ENCODE results near the gene DIAPH3.
A peak's percentile ranks its signal among the peaks of the same experiment; 100 is the strongest.

DIAPH3 gene

DNA sequence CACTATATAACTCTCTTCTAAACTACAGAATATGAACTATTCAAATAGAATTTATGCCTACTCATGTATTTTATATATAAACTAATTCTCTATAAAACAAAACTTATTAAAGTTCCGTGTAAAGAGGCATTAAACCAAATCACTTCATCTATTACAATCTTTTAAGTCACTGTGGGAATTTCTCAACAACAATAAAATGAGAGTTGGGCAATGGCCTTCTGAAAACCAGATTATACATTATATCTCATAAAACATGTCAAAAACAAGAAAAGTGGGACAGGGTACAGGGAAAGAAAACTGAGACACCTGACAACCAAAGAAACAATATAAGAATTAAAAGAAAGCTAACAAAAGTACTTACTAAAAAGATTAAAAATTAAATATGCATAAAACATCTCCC lies 145.2 kb downstream of the DIAPH3 start:
- DNase-seq, result no peak

DNA sequence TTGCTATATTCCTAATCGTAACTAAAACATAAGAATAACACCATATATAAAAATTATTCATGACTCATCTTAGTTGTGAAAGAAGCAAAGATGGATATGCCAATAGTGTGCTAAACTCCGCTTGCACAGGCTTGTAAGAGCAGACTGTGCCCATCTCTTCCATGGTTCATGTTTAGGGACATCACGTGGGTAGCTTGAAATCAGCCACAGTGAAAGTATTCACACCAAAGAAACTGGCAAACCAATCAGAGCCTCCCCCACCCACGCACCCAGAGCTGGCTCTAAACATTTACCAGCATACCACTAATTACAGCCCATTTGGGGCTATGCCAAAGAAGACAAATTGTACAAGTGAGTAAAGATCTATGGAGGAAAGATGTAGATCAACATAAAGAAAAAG lies 147.5 kb downstream of the DIAPH3 start:
- DNase-seq, result no peak

- no peak for DNase-seq
These were observed 150.6 kb downstream of the DIAPH3 start for GRCh38 chr13:60013166-60013565.

DNA sequence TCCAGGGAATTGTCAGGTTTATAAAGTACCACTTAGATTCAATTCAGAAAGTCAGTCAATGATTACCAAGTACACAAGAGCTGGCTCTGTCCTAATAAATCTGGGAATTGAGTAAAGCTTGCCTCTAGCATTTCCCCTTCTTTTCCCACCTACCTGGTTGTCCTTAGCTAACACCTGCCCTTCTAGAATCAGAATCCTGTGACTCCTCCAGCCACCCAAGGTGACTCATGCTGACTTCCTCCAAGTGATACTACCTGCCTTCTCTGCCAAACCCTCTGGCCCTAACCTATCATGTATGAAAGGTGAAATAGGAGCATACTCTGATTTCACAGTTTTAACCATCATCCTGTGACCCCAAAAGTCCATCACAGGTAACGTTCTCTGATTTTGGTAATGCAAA lies 151.2 kb downstream of the DIAPH3 start:
- DNase-seq, result no peak

DNA sequence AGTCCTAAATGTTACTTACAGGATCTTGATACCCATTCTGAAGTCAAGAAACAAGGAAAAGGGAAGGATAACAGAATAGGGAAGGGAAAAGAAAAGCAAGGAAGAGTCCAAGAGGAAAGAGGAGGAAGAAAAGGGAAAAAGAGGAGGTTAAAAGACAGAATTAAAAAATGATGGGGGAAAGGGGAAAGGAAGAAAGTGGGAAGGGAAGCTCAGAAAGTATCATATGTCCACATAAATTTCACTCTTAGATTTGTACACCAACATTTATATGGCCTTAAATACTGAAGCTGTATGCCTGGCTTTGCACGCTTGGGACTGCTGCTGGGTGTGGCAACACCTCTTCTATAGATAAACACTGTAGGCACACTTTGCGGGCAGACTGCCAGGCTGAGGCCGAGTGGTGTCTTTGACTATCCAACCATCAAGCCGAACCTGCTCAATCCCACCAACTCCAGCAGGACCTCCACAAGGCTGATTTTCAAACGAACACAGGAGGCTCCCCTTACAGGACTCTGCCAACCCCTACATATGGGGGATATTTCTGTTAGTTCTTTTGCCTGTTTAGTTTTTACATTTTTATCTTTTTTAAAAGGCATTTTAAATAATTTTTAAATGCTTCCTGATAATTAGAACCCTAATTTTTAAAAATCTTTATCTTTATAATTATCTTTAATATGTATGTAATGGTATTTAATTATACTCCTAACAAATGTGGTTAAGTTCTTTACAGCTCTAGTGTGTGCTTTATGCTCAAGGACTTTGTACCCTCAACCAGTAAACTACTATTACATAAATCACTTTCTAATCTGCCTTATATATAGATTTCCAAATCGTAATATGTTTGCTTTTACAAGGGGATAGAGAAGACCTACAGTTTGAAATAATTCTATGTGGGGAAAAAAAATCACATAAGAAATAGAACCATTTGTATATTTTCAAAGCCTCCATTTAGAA lies 154.2 kb downstream of the DIAPH3 start:
- DNase-seq, result peak; percentile 78

DNA sequence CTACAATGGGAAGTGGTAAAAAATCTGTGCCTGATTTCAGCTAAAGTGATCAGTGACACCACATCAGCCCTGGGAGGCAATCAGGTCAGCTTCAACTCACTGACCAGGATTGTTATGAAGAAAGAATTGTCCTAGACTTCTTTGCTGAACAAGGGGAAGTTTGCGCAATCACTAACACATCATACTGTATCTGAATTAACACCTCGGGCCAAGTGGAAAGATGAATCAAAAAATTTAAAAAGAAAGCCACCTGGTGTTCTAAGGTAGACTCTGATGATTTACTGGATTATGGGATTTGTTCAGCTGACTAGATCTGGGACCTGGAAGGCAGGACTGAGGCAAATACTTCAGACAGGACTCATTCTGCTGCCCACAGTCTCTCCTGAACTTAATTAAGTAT lies 161.8 kb downstream of the DIAPH3 start:
- DNase-seq, result no peak

DNA sequence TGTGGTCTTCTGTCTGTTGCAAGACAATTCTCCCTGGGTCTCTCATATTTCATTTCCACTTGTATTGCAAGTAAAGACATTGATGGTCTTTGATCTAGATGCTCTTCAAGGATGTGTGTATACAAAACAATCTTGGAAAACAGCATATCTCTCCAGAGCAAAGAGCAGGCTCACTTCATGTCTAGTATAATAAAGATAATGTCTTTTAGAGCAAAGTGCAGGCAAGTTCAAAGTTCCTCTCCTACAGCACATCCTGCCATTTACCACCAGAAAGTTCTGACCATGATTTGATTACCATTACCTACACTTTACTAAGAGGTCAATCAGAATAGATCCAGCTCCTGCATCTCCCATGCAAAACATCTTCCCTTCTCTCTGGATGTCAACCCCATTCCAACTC lies 162.8 kb downstream of the DIAPH3 start:
- no peak for DNase-seq

DNA sequence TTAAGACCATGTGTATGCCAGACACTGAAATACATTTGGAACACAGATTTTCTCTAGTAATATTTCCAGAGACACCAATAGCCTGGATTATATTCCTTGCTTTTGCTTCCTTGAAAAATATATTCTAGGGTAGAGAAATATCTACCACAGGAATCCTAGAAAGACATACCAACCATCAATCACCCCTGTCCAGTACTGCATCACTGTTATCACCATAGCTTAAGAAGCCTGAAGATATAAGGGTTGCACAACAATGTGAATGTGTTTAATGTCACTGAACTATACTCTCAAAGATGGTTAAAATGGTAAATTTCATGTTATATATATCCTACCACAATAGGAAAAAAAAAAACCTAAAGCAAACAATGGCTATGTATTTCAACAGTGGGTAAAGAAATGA lies 163.6 kb downstream of the DIAPH3 start:
- DNase-seq, result no peak

DNA sequence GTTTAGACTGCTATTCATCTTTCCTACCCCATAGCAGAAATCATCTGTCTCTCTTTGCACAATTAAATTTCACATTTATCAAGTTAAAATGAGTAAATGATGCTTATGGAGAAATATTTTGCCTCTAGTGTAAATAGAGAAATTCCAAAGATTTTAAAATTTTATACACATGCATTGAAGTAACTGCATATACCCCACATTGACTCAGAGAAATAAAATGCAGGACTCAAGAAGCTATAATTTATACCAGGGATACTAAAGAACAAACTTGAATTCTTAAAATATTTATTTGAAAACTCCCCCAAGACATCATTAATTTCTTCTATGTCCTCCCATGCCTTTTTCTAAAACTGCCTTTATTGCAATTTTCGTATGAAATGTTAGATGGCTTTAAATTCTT lies 165.8 kb downstream of the DIAPH3 start:
- no peak for DNase-seq

GRCh38 chr13:59996461-59996980 lies 167.2 kb downstream of the DIAPH3 start:
- DNase-seq, result no peak

- DNase-seq, result no peak
These were observed 172.3 kb downstream of the DIAPH3 start for GRCh38 chr13:59991395-59991794.

DNA sequence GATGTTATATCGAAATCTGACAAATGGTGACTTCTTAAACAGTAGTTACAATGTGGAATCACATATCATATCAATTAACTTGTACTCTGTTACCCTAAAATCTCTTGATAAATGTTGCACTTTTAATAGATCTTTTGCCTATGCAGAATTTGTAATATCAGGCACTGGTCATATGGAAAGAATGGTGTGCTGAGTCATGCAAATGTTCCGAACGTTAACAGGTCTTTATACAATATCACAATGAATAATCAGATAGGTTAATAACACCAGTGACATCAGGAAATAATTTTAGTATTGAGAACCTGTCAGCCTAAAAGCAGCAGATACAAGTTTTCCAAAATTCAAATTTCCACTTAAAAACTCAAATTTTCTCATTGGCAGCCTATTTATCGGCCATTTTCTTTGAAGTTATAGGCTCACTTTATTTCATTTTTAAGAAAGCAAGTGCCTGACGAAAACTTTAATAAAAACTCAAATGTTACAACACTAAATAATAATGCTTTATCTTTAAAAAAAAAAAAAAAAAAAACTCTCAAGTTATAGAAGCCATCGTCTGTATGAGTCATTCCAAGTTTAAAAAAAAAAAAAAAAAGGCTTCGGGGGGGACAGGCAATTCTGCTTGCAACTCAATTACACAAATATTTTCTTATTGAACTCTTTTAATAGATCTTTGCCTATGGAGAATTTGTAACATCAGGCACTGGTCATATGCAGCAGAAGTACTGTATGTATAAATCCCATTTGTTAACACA lies 180.9 kb downstream of the DIAPH3 start:
- no peak for DNase-seq

- no peak for DNase-seq
These were observed 184.1 kb downstream of the DIAPH3 start for GRCh38 chr13:59979589-59979988.

DNA sequence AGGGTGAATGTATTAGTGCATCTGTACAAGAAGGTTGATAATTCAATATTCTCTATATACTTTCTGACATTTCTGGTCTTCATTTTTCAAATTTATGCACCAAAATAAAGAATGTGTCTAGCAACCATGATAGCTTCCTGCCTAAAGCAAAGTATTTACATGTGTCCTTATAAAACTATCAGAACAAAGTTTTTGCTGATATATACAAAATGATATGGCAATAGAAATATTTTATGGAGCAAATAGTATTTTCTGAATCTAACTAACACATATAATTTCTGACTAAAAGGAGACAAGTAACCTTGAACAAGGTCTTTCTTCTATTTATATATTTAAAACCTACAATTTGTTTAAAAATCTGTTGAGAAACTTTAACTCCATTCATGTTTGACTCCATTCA lies 184.9 kb downstream of the DIAPH3 start:
- DNase-seq, result no peak

- no peak for DNase-seq
These were observed 186.9 kb downstream of the DIAPH3 start for GRCh38 chr13:59976856-59977255.

DNA sequence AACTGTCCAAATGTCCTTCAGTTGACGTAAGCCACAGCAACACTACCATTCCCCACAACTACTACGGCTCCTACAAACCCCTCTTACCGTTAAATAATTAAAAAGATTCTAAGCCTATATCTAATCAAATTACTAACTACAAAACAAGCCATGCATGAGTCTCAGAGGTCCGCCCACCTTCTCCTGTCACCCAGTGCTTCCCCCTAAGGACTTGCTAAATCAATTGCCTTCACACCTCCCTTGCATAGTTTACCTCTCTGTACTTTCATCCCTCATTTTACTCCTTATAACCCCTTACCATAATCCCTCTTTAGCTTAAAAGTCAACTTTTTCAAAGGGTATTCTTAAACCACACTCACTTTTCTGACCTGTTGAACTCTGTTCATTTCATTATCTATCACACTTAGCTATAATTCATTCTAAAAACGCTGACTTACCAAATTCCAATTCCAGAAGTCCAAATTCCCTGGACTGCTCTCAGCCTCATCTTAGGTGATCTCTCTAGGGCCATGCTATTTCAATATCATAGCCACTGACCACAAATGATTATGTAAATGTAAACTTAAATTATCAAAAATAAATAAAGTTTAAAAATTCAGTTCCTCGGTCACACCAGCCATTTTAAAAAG lies 187.8 kb downstream of the DIAPH3 start:
- no peak for DNase-seq

DNA sequence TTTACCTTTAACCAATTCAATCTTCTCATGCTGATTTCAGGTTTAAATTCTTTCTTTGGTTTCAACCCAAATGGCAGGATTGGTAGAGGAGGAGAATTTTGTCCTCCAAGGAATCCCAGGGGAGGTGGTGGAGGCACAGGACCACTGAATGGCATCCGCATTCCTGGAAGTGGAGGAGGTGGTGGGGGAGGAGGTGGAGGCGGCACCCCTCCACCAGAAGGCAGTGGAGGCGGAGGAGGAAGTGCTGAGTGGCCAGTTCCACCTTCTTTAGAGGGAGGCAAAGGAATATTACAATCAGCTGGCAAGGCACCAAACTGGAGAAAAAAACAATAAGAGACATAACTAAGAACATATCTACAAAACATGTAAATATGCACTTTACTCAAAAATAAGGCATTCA lies 192.9 kb downstream of the DIAPH3 start:
- DNase-seq, result no peak

GRCh38 chr13:59963827-59964226 lies 199.9 kb downstream of the DIAPH3 start:
- no peak for DNase-seq

- DNase-seq, result no peak
These were observed 200.3 kb downstream of the DIAPH3 start for GRCh38 chr13:59963383-59963782.

DNA sequence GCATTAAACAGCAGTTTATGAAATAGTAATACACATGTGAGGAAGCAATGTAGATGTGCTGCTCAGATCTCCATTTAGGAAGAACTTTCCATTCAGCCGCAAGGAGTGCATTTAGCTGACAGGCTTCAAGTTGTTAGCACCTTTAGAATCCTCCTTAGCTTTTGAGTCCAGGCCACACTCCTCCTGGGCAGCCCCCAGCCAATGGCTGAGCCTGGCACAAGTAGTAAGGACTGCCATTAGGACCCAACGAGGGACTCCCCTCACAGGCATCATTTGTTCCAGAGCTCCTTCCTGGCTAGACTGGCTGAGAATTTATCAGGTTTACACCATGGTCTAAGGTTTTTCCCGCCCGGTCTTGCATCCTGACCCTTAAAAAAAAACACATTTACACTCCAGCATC lies 201.4 kb downstream of the DIAPH3 start:
- DNase-seq, result no peak

GRCh38 chr13:59960683-59961082 lies 203.0 kb downstream of the DIAPH3 start:
- no peak for DNase-seq

GRCh38 chr13:59957438-59957837 lies 206.3 kb downstream of the DIAPH3 start:
- no peak for DNase-seq

DNA sequence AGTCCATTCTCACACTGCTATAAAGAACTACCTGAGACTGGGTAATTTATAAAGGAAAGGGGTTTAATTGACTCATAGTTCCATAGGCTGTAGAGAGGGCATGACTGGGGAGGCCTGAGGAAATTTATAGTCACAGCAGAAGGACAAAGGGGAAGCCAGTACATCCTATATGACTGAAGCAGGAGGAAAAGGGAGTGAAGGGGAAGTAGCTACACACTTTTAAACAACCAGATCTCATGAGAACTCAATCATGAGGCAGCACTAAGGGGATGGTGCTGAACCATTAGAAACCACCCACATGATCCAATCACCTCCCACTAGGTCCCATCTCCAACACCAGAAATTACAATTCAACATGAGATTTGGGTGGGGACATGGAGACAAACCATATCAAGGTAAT lies 209.1 kb downstream of the DIAPH3 start:
- DNase-seq, result no peak

DNA sequence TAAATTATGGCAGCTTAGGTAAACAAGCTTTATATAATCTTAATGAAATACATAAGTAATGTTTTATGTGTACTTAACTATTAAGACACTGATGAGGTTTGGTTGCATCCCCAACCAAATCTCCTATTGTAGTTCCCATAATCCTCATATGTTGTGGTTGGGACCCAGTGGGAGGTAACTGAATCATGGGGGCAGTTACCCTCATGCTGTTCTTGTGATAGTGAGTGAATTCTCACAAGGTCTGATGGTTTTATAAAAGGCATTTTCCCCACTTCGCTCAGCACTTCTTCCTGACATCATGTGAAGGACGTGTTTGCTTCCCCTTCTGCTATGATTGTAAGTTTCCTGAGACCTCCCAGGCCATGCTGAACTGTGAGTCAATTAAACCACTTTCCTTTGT lies 212.7 kb downstream of the DIAPH3 start:
- DNase-seq, result no peak
